ENCODE data around the gene HAPLN2. TPM values are rescaled to one million over a fixed set of nuclear protein-coding genes. Genes with fewer than 3 reads are reported as not detected.

HAPLN2 gene
- total and polyA plus RNA-seq, 12 donors: 0.24 to 6.3 (median 0.81) TPM; not detected in 1

DNA sequence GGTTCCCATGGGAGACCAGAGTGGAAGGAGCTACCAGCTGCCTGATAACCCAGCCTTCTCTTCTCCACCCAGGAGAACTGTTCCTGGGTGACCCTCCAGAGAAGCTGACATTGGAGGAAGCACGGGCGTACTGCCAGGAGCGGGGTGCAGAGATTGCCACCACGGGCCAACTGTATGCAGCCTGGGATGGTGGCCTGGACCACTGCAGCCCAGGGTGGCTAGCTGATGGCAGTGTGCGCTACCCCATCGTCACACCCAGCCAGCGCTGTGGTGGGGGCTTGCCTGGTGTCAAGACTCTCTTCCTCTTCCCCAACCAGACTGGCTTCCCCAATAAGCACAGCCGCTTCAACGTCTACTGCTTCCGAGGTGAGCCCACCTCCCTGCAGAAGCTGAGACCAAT, 29.3 kb downstream of the HAPLN2 start:
- no peak overlapping the region for H3K27ac ChIP-seq
- H3K4me1 ChIP-seq: no peaks in the 10 kb centered on the region
- no peak overlapping the region for H3K4me3 ChIP-seq
- intact Hi-C loops (cut with DNase I): no loop called here
- no peaks in the 10 kb centered on the region for H3K36me3 ChIP-seq
- H3K27me3 ChIP-seq: peaks cover 0 to 74% (median 62%) of the 10 kb centered on the region in 7 donors
- H3K9me3 ChIP-seq: no peaks in the 10 kb centered on the region
- ATAC-seq (no peak), DNase-seq (no peak)
- TF ChIP-seq, protein P1, sequence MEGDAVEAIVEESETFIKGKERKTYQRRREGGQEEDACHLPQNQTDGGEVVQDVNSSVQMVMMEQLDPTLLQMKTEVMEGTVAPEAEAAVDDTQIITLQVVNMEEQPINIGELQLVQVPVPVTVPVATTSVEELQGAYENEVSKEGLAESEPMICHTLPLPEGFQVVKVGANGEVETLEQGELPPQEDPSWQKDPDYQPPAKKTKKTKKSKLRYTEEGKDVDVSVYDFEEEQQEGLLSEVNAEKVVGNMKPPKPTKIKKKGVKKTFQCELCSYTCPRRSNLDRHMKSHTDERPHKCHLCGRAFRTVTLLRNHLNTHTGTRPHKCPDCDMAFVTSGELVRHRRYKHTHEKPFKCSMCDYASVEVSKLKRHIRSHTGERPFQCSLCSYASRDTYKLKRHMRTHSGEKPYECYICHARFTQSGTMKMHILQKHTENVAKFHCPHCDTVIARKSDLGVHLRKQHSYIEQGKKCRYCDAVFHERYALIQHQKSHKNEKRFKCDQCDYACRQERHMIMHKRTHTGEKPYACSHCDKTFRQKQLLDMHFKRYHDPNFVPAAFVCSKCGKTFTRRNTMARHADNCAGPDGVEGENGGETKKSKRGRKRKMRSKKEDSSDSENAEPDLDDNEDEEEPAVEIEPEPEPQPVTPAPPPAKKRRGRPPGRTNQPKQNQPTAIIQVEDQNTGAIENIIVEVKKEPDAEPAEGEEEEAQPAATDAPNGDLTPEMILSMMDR (IDR thresholded peaks at IDR 0.05): no peak
- 83% methylated on average over 10 of the region's 10 CpGs for WGBS, 2 donors

DNA sequence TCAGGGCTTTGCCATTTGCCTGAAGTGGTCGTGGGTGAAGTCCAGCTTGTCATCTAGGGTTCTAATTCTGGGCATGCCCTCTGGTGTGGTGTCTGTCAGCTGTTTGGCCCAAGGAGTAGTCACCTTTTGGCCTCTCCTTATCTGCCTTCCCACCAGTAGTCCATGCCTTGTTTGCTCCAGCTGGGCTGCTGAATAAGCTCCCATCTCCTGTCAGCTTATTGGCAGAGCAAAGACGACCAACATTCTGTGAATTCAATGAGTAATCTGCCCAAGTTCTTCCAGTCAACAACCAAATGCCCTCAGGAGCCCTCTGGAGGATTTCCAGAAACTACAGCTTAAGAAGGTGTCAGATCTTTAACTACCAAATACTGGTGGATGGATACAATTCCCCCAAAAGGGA, 29.7 kb downstream of the HAPLN2 start:
- TF ChIP-seq, protein P1 (IDR thresholded peaks at IDR 0.05): no peak
- Histone ChIP-seq H3K27me3 (peaks cover 0 to 73% (median 65%) of the 10 kb centered on the region in 7 donors), H3K4me3 (no peak overlapping the region), H3K36me3 (no peaks in the 10 kb centered on the region), H3K27ac (no peak overlapping the region), H3K4me1 (no peaks in the 10 kb centered on the region), H3K9me3 (no peaks in the 10 kb centered on the region)
- ATAC-seq: no peak
- intact Hi-C loops (cut with DNase I): no loop called here
- 7 to 29% methylated on average over 2 of the region's 2 CpGs for WGBS, 2 donors
- DNase-seq: no peak

DNA sequence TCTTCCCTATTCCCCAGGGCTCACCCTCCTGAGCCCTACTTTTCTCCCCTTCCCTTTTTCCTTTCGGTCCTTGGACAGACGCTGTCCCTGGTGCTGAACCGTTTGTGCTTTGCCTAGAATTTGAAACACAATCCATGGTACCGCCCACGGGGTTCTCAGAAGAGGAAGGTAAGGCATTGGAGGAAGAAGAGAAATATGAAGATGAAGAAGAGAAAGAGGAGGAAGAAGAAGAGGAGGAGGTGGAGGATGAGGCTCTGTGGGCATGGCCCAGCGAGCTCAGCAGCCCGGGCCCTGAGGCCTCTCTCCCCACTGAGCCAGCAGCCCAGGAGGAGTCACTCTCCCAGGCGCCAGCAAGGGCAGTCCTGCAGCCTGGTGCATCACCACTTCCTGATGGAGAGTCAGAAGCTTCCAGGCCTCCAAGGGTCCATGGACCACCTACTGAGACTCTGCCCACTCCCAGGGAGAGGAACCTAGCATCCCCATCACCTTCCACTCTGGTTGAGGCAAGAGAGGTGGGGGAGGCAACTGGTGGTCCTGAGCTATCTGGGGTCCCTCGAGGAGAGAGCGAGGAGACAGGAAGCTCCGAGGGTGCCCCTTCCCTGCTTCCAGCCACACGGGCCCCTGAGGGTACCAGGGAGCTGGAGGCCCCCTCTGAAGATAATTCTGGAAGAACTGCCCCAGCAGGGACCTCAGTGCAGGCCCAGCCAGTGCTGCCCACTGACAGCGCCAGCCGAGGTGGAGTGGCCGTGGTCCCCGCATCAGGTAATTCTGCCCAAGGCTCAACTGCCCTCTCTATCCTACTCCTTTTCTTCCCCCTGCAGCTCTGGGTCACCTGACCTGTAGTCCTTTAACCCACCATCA, 33.1 kb downstream of the HAPLN2 start:
- intact Hi-C loops (cut with DNase I): loop anchor here in 1 of 10 donors (10.0 kb wide), 1 partner anchor 268 kb away; no protein-coding TSS in a partner anchor
- DNase-seq: no peak
- H3K9me3 ChIP-seq: no peaks in the 10 kb centered on the region

DNA sequence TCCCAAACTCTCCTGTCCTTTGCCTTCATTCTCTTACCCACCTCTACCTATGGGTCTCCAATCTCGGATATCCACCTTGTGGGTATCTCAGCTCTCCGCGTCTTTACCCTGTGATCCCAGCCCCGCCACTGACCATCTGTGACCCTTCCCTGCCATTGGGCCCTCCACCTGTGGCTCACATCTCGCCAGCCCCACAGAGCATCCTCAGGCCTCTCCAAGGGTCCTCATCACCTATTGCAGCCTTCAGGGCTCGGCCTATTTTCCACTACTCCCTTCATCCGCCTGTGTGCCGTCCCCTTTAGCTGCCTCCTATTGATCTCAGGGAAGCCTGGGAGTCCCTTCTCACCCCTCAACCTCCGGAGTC, 33.8 kb downstream of the HAPLN2 start:
- no peaks in the 10 kb centered on the region for H3K36me3 ChIP-seq
- H3K27me3 ChIP-seq: peaks cover 0 to 73% (median 47%) of the 10 kb centered on the region in 7 donors
- H3K27ac ChIP-seq: no peak overlapping the region
- 83 to 84% methylated on average over 9 of the region's 9 CpGs for WGBS, 2 donors
- H3K4me1 ChIP-seq: peaks cover 8 to 17% (median 16%) of the 10 kb centered on the region in 9 donors
- TF ChIP-seq, protein P1 (IDR thresholded peaks at IDR 0.05): no peak
- intact Hi-C loops (cut with DNase I): loop anchor here in 1 of 10 donors (10.0 kb wide), 1 partner anchor 268 kb away; no protein-coding TSS in a partner anchor
- DNase-seq (no peak), ATAC-seq (no peak)
- H3K4me3 ChIP-seq: no peak overlapping the region
- H3K9me3 ChIP-seq: no peaks in the 10 kb centered on the region

More for the DNA sequence above, 33.1 kb downstream of the HAPLN2 start:
- no peak overlapping the region for H3K4me3 ChIP-seq
- peaks cover 8 to 12% (median 10%) of the 10 kb centered on the region in 9 donors for H3K4me1 ChIP-seq
- 47 to 51% methylated on average over 16 of the region's 16 CpGs for WGBS, 2 donors
- TF ChIP-seq, protein P1 (IDR thresholded peaks at IDR 0.05): no peak
- no peak for ATAC-seq
- H3K36me3 ChIP-seq: no peaks in the 10 kb centered on the region
- peaks cover 0 to 73% (median 52%) of the 10 kb centered on the region in 7 donors for H3K27me3 ChIP-seq
- no peak overlapping the region for H3K27ac ChIP-seq

Measured in heart right ventricle (tissue), 16 donors.